Measurements from ENCODE around the gene HMGN4. TPM values are rescaled to one million over a fixed set of nuclear protein-coding genes. Genes with fewer than 3 reads are reported as not detected.

Gene HMGN4
- total and polyA plus RNA-seq, 9 of the 15 experiments (the other 6 are each of a cell fraction or from before 2014, with no cell fraction given) = 35.4 to 134 (median 94.1) TPM

DNA sequence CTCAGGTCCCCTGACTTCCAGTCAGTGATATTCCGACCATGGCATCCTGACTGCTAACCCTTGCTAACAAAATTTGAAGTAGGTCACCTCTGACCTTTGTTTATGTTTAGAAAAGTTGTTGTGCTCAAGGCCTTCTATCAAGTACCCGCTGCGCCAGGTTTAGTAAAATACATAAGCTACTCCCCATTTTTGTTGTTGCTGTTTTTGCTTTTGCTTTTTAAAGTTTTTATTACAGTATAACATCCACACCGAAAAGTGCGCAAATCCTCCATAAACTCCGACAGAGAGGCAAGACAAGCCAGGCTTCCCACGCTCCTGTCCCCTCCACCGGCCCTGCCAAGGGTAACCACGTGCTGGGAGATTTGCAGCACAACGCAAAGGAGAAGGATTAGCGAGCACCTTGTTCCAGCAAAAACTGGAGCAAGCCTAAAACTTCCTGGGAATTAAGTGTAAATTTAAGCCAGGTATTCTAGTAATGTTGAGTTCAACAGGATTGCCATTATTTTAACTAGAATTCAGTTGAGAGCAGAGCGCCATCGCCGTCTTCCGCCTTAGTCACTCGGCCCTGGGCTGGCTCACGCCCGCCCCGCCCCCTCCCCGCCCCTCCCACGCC is 17.8 kb upstream of the HMGN4 start (continued):
- TF ChIP-seq ZNF140 (CRISPR knock-in tag; IDR thresholded peaks at IDR 0.05) = 0 out of 2 replicates have a peak, but pooled peaks have one; percentile 61
- TF ChIP-seq ZNF57 (CRISPR knock-in tag; IDR thresholded peaks at IDR 0.05) = peak; percentile 40; the same call in 1 of the 2 replicates
- TF ChIP-seq KAT2B (IDR thresholded peaks at IDR 0.05; ENCODE audit: low read depth, low read length) = no peak
- TF ChIP-seq, protein P1, sequence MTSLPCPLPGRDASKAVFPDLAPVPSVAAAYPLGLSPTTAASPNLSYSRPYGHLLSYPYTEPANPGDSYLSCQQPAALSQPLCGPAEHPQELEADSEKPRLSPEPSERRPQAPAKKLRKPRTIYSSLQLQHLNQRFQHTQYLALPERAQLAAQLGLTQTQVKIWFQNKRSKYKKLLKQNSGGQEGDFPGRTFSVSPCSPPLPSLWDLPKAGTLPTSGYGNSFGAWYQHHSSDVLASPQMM (CRISPR knock-in tag; IDR thresholded peaks at IDR 0.05) = no peak
- TF ChIP-seq, protein P2, sequence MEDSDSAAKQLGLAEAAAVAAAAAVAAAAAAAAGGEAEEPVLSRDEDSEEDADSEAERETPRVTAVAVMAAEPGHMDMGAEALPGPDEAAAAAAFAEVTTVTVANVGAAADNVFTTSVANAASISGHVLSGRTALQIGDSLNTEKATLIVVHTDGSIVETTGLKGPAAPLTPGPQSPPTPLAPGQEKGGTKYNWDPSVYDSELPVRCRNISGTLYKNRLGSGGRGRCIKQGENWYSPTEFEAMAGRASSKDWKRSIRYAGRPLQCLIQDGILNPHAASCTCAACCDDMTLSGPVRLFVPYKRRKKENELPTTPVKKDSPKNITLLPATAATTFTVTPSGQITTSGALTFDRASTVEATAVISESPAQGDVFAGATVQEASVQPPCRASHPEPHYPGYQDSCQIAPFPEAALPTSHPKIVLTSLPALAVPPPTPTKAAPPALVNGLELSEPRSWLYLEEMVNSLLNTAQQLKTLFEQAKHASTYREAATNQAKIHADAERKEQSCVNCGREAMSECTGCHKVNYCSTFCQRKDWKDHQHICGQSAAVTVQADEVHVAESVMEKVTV (CRISPR knock-in tag; IDR thresholded peaks at IDR 0.05) = peak; percentile 58
- TF ChIP-seq, protein P3, sequence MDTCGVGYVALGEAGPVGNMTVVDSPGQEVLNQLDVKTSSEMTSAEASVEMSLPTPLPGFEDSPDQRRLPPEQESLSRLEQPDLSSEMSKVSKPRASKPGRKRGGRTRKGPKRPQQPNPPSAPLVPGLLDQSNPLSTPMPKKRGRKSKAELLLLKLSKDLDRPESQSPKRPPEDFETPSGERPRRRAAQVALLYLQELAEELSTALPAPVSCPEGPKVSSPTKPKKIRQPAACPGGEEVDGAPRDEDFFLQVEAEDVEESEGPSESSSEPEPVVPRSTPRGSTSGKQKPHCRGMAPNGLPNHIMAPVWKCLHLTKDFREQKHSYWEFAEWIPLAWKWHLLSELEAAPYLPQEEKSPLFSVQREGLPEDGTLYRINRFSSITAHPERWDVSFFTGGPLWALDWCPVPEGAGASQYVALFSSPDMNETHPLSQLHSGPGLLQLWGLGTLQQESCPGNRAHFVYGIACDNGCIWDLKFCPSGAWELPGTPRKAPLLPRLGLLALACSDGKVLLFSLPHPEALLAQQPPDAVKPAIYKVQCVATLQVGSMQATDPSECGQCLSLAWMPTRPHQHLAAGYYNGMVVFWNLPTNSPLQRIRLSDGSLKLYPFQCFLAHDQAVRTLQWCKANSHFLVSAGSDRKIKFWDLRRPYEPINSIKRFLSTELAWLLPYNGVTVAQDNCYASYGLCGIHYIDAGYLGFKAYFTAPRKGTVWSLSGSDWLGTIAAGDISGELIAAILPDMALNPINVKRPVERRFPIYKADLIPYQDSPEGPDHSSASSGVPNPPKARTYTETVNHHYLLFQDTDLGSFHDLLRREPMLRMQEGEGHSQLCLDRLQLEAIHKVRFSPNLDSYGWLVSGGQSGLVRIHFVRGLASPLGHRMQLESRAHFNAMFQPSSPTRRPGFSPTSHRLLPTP (IDR thresholded peaks at IDR 0.05; ENCODE audit: borderline replicate concordance, extremely low read depth, insufficient read length) = no peak
- TF ChIP-seq, protein P4, sequence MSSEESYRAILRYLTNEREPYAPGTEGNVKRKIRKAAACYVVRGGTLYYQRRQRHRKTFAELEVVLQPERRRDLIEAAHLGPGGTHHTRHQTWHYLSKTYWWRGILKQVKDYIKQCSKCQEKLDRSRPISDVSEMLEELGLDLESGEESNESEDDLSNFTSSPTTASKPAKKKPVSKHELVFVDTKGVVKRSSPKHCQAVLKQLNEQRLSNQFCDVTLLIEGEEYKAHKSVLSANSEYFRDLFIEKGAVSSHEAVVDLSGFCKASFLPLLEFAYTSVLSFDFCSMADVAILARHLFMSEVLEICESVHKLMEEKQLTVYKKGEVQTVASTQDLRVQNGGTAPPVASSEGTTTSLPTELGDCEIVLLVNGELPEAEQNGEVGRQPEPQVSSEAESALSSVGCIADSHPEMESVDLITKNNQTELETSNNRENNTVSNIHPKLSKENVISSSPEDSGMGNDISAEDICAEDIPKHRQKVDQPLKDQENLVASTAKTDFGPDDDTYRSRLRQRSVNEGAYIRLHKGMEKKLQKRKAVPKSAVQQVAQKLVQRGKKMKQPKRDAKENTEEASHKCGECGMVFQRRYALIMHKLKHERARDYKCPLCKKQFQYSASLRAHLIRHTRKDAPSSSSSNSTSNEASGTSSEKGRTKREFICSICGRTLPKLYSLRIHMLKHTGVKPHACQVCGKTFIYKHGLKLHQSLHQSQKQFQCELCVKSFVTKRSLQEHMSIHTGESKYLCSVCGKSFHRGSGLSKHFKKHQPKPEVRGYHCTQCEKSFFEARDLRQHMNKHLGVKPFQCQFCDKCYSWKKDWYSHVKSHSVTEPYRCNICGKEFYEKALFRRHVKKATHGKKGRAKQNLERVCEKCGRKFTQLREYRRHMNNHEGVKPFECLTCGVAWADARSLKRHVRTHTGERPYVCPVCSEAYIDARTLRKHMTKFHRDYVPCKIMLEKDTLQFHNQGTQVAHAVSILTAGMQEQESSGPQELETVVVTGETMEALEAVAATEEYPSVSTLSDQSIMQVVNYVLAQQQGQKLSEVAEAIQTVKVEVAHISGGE (CRISPR knock-in tag; IDR thresholded peaks at IDR 0.05) = peak in 1 of 3 experiments; percentile 79; a peak in 2 of 6 replicates
- TF ChIP-seq, protein P5, sequence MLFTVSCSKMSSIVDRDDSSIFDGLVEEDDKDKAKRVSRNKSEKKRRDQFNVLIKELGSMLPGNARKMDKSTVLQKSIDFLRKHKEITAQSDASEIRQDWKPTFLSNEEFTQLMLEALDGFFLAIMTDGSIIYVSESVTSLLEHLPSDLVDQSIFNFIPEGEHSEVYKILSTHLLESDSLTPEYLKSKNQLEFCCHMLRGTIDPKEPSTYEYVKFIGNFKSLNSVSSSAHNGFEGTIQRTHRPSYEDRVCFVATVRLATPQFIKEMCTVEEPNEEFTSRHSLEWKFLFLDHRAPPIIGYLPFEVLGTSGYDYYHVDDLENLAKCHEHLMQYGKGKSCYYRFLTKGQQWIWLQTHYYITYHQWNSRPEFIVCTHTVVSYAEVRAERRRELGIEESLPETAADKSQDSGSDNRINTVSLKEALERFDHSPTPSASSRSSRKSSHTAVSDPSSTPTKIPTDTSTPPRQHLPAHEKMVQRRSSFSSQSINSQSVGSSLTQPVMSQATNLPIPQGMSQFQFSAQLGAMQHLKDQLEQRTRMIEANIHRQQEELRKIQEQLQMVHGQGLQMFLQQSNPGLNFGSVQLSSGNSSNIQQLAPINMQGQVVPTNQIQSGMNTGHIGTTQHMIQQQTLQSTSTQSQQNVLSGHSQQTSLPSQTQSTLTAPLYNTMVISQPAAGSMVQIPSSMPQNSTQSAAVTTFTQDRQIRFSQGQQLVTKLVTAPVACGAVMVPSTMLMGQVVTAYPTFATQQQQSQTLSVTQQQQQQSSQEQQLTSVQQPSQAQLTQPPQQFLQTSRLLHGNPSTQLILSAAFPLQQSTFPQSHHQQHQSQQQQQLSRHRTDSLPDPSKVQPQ (CRISPR knock-in tag; IDR thresholded peaks at IDR 0.05; ENCODE audit: borderline replicate concordance) = peak; percentile 85; the same call in 1 of the 2 replicates
- TF ChIP-seq SETDB1 (IDR thresholded peaks at IDR 0.05; ENCODE audit: low read length) = no peak
- TF ChIP-seq, protein P6, sequence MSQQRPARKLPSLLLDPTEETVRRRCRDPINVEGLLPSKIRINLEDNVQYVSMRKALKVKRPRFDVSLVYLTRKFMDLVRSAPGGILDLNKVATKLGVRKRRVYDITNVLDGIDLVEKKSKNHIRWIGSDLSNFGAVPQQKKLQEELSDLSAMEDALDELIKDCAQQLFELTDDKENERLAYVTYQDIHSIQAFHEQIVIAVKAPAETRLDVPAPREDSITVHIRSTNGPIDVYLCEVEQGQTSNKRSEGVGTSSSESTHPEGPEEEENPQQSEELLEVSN (IDR thresholded peaks at IDR 0.05; ENCODE audit: borderline replicate concordance in 1 of 2, extremely low read depth in 1 of 2, insufficient read depth in 1 of 2, insufficient read length in 1 of 2, low read depth in 1 of 2, low read length in 1 of 2, poor library complexity in 1 of 2, severe bottlenecking in 1 of 2) = peak; percentile 71 to 93
- no peak for TF ChIP-seq ZNF3 (CRISPR knock-in tag; IDR thresholded peaks at IDR 0.05)
- no peak for TF ChIP-seq MED1 (CRISPR knock-in tag; IDR thresholded peaks at IDR 0.05; ENCODE audit: borderline replicate concordance)

All from K562 (cell line).